ENCODE data around the gene MCC.

The MCC gene

DNA sequence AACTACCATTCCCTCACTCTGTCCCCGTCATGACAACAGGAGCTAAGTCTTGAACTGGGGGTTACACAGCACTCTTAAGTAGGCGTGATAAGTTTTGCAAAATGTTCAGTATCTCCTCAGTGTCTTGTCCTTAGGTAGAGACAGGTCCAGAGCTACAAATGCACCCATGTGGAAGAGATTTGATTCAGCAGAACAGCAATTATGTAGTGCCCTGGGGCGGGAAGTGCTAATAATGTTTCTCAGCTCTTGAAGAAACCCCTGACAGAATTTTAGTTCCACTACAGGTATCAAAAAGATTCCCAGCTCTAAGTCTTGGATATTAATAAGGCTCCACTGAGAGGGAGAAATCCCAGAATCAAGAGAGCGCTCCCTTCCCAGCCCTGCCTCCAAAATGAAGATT is 462.0 kb downstream of the MCC start:
- Histone ChIP-seq H3K27ac (ENCODE audit: low read depth, low read length) (no peak overlapping the region), H3F3A (ENCODE audit: insufficient read depth) (no peaks in the 10 kb centered on the region; the same call in 1 of the 2 replicates), H3K36me3 (ENCODE audit: low read length) (no peaks in the 10 kb centered on the region), H3K4me3 (ENCODE audit: insufficient read depth, low read length, poor library complexity, severe bottlenecking) (no peak overlapping the region), H3K27me3 (ENCODE audit: low read length) (no peaks in the 10 kb centered on the region), H4K20me1 (ENCODE audit: low read depth, low read length) (no peaks in the 10 kb centered on the region), H3K9me2 (replicated peaks; ENCODE audit: insufficient read depth, low read length) (no peaks in the 10 kb centered on the region), H3K9me3 (ENCODE audit: insufficient read depth, low read length) (no peaks in the 10 kb centered on the region), H3K79me2 (ENCODE audit: insufficient read depth, low read length) (no peaks in the 10 kb centered on the region), H3K9ac (ENCODE audit: low read length) (no peak overlapping the region), H2AFZ (ENCODE audit: low read depth, low read length, severe bottlenecking) (no peak overlapping the region), H3K4me2 (ENCODE audit: low read depth, low read length, poor library complexity, severe bottlenecking) (no peak overlapping the region)
- TF ChIP-seq, protein P1, sequence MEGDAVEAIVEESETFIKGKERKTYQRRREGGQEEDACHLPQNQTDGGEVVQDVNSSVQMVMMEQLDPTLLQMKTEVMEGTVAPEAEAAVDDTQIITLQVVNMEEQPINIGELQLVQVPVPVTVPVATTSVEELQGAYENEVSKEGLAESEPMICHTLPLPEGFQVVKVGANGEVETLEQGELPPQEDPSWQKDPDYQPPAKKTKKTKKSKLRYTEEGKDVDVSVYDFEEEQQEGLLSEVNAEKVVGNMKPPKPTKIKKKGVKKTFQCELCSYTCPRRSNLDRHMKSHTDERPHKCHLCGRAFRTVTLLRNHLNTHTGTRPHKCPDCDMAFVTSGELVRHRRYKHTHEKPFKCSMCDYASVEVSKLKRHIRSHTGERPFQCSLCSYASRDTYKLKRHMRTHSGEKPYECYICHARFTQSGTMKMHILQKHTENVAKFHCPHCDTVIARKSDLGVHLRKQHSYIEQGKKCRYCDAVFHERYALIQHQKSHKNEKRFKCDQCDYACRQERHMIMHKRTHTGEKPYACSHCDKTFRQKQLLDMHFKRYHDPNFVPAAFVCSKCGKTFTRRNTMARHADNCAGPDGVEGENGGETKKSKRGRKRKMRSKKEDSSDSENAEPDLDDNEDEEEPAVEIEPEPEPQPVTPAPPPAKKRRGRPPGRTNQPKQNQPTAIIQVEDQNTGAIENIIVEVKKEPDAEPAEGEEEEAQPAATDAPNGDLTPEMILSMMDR (IDR thresholded peaks at IDR 0.05; ENCODE audit: insufficient read depth, low read length, poor library complexity, severe bottlenecking) = no peak
- no peak for TF ChIP-seq EZH2phosphoT487 (conservative IDR thresholded peaks at IDR 0.05; ENCODE audit: low read length)

DNA sequence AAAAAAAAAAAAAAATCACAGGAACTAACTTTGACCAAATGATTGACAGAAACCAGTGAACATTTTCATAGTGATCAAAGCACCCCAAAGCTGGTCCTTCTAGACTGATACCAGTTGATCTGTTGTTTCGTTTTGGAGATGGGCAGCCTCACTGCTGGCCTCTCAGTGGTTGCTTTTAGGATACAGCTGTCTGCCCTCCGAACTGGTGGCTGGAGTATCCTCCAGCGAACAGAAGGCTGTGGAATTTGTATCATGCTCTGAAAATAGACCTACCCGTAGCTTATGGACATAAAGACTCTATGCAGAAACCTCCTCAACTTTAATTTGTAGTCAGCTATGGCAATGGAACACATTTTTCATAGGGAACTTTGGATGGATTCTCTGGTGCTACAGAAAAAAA is 462.7 kb downstream of the MCC start:
- Histone ChIP-seq H3K36me3 (ENCODE audit: low read length) (peaks cover 2% of the 10 kb centered on the region; the same call in 1 of the 2 replicates), H3K9ac (ENCODE audit: low read length) (no peak overlapping the region), H3K9me3 (ENCODE audit: insufficient read depth, low read length) (no peaks in the 10 kb centered on the region), H2AFZ (ENCODE audit: low read depth, low read length, severe bottlenecking) (no peak overlapping the region), H3K27ac (ENCODE audit: low read depth, low read length) (no peak overlapping the region), H3F3A (ENCODE audit: insufficient read depth) (no peaks in the 10 kb centered on the region; the same call in 1 of the 2 replicates), H3K4me3 (ENCODE audit: insufficient read depth, low read length, poor library complexity, severe bottlenecking) (no peak overlapping the region), H3K27me3 (ENCODE audit: low read length) (no peaks in the 10 kb centered on the region), H3K9me2 (replicated peaks; ENCODE audit: insufficient read depth, low read length) (no peaks in the 10 kb centered on the region), H4K20me1 (ENCODE audit: low read depth, low read length) (no peaks in the 10 kb centered on the region), H3K4me2 (ENCODE audit: low read depth, low read length, poor library complexity, severe bottlenecking) (no peak overlapping the region), H3K79me2 (ENCODE audit: insufficient read depth, low read length) (no peaks in the 10 kb centered on the region)
- TF ChIP-seq EZH2phosphoT487 (conservative IDR thresholded peaks at IDR 0.05; ENCODE audit: low read length) = no peak
- TF ChIP-seq, protein P1 (IDR thresholded peaks at IDR 0.05; ENCODE audit: insufficient read depth, low read length, poor library complexity, severe bottlenecking) = no peak

DNA sequence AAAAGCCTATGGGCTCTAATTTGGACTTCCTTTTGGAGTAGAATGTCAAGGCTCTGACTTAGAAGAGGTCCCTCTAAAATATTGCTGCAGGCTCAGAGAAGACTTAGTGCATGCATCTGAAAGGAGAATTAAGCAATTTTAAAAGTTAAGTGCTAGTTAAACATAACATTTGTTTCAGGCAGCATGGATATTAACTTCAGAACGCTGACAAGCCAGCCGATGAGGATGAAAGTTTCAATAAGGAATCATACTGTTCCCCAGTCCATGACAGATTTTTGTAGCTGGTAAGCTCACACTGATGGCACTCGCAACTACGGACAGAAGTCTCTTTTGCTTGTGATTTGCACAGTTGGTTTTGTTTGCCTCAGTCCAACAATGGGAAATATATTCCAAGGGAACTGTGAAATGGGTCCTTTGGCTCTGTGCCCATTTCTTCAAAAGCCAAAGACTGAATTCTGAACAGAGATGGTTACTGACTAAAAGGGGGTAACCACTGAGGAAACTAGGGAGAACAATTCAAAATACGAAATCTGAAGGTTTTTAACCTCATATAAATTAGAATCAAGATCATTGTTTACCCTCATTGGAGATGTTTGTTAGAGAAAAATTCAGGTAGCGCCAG is 464.1 kb downstream of the MCC start:
- no peak overlapping the region for H3K4me2 ChIP-seq (ENCODE audit: low read depth, low read length, poor library complexity, severe bottlenecking)
- H3K27ac ChIP-seq (ENCODE audit: low read depth, low read length) = no peak overlapping the region
- TF ChIP-seq EZH2phosphoT487 (conservative IDR thresholded peaks at IDR 0.05; ENCODE audit: low read length) = no peak
- TF ChIP-seq, protein P1 (IDR thresholded peaks at IDR 0.05; ENCODE audit: insufficient read depth, low read length, poor library complexity, severe bottlenecking) = no peak
- H3K9me2 ChIP-seq (replicated peaks; ENCODE audit: insufficient read depth, low read length) = no peaks in the 10 kb centered on the region
- no peaks in the 10 kb centered on the region for H3K79me2 ChIP-seq (ENCODE audit: insufficient read depth, low read length)
- H3F3A ChIP-seq (ENCODE audit: insufficient read depth) = no peaks in the 10 kb centered on the region; the same call in 1 of the 2 replicates
- no peaks in the 10 kb centered on the region for H3K9me3 ChIP-seq (ENCODE audit: insufficient read depth, low read length)
- H3K9ac ChIP-seq (ENCODE audit: low read length) = no peak overlapping the region
- H3K36me3 ChIP-seq (ENCODE audit: low read length) = peaks cover 17% of the 10 kb centered on the region
- H3K27me3 ChIP-seq (ENCODE audit: low read length) = no peaks in the 10 kb centered on the region
- no peak overlapping the region for H3K4me3 ChIP-seq (ENCODE audit: insufficient read depth, low read length, poor library complexity, severe bottlenecking)
- H4K20me1 ChIP-seq (ENCODE audit: low read depth, low read length) = no peaks in the 10 kb centered on the region
- no peak overlapping the region for H2AFZ ChIP-seq (ENCODE audit: low read depth, low read length, severe bottlenecking)
